HCT116 (cell line): ENCODE data around the gene MSH3. TPM values are rescaled to one million over a fixed set of nuclear protein-coding genes. Genes with fewer than 3 reads are reported as not detected.

Experiments
- ATAC-seq: fragments of 200-7000 bp; cut with Tn5 transposase; 2 replicates; pipeline ENCODE4 v1.9.1; 2020; ENCODE audit warnings: mild to moderate bottlenecking, moderate library complexity
- BruUV-seq: library from RNA; stranded (reverse); fragments of 400-500 nt; replicated peaks from 2 replicates; lab custom pipeline; 2021; lab: Mats Ljungman, UMichigan
- CTCF ChIA-PET: fragments of 300-600 bp; sonication (Branson Sonifier 250); formaldehyde crosslinking; loops from one replicate; lab custom pipeline; 2021; ENCODE audit warnings: antibody characterized with exemption; lab: Charles Lee
- POLR2A ChIA-PET: fragments of 300-600, 350-600 bp; sonication (Branson Sonifier 250); formaldehyde crosslinking; loops from one replicate; lab custom pipeline; 2021; ENCODE audit warnings: antibody characterized with exemption; lab: Charles Lee
- RAD21 ChIA-PET, 2 experiments: fragments of 300-600 bp; sonication (Branson Sonifier 250); formaldehyde crosslinking; loops; one replicate each; lab custom pipeline; 2023; ENCODE audit warnings: low total read pairs in 2 of 2; ENCODE audit not compliant: uncharacterized antibody in 2 of 2, unreplicated experiment in 2 of 2, low non-redundant PET in 1 of 2; lab: Charles Lee
- DNase-seq: peaks from one replicate; pipeline ENCODE4 v3.0.0-alpha.2; 2010; ENCODE audit warnings: low read depth, low spot score
- H2AFZ ChIP-seq: fragments of 200-600 bp; shearing (Covaris generic), sonication (generic); 2 replicates; pipeline ENCODE4 v1.6.1; 2017; ENCODE audit warnings: low read depth, mixed run types, mixed read lengths, antibody characterized with exemption, low read length; ENCODE audit not compliant: poor library complexity, severe bottlenecking
- H3K27ac ChIP-seq: 2 replicates; pipeline ENCODE4 v1.5.1; 2012; ENCODE audit warnings: low read depth, low read length
- H3K27me3 ChIP-seq: fragments of 200-600 bp; sonication (generic); 2 replicates; pipeline ENCODE4 v1.6.1; 2016; ENCODE audit warnings: mixed run types, low read length, mixed read lengths; ENCODE audit not compliant: insufficient read depth
- H3K36me3 ChIP-seq, 2 experiments: fragments of 200-500 bp in 1 of 2; fragments of 200-600 bp in 1 of 2; sonication (Bioruptor generic) in 1 of 2; sonication (generic) in 1 of 2; 2 replicates each; pipeline versions ENCODE4 v1.5.1 to v1.6.1; 2014 to 2016; ENCODE audit warnings: low read length in 2 of 2, inconsistent platforms in 1 of 2, mixed read lengths in 1 of 2, mixed run types in 1 of 2; ENCODE audit not compliant: insufficient read depth in 2 of 2, control insufficient read depth in 1 of 2
- H3K4me1 ChIP-seq, 2 experiments: fragments of 200-600 bp in 1 of 2; sonication (generic) in 1 of 2; 2 replicates each; pipeline versions ENCODE4 v1.5.1 to v1.6.1; 2012 to 2017; ENCODE audit warnings: low read length in 2 of 2, inconsistent platforms in 1 of 2, mild to moderate bottlenecking in 1 of 2, mixed read lengths in 1 of 2, mixed run types in 1 of 2, moderate library complexity in 1 of 2; ENCODE audit not compliant: insufficient read depth in 2 of 2, control insufficient read depth in 1 of 2
- H3K4me2 ChIP-seq: fragments of 200-600 bp; sonication (generic); 2 replicates; pipeline ENCODE4 v1.6.1; 2017; ENCODE audit warnings: mixed run types, low read length, mixed read lengths
- H3K4me3 ChIP-seq, 2 experiments: fragments of 200-600 bp in 1 of 2; sonication (generic) in 1 of 2; replicated peaks in 1 of 2; 2 replicates each; pipeline ENCODE4 v1.5.1; 2011 to 2016; ENCODE audit warnings: low read length in 2 of 2, control low read depth in 1 of 2, low read depth in 1 of 2, mild to moderate bottlenecking in 1 of 2, mixed read lengths in 1 of 2, mixed run types in 1 of 2
- H3K79me2 ChIP-seq: fragments of 200-600 bp; sonication (generic); 2 replicates; pipeline ENCODE4 v1.6.1; 2017; ENCODE audit warnings: mild to moderate bottlenecking, mixed run types, low read length, moderate library complexity, mixed read lengths; ENCODE audit not compliant: insufficient read depth
- H3K9ac ChIP-seq: fragments of 200-600 bp; sonication (generic); 2 replicates; pipeline ENCODE4 v1.6.1; 2016; ENCODE audit warnings: low read length, mixed read lengths
- H3K9me2 ChIP-seq: fragments of 200-600 bp; sonication (generic), shearing (Covaris generic); 2 replicates; pipeline ENCODE4 v1.6.1; 2017; ENCODE audit warnings: mixed run types, mild to moderate bottlenecking, moderate library complexity; ENCODE audit not compliant: insufficient read depth
- H3K9me3 ChIP-seq, 2 experiments: fragments of 200-500 bp in 1 of 2; fragments of 200-600 bp in 1 of 2; sonication (Bioruptor generic) in 1 of 2; sonication (generic) in 1 of 2; 2 replicates each; pipeline ENCODE4 v1.6.1; 2014 to 2017; ENCODE audit warnings: low read length in 2 of 2, mixed read lengths in 2 of 2, inconsistent platforms in 1 of 2, low read depth in 1 of 2, mild to moderate bottlenecking in 1 of 2, mixed run types in 1 of 2, moderate library complexity in 1 of 2; ENCODE audit not compliant: control insufficient read depth in 1 of 2, insufficient read depth in 1 of 2
- H4K20me1 ChIP-seq: fragments of 200-600 bp; sonication (generic), shearing (Covaris generic); 2 replicates; pipeline ENCODE4 v1.6.1; 2017; ENCODE audit warnings: mixed run types, mild to moderate bottlenecking, moderate library complexity; ENCODE audit not compliant: insufficient read depth
- ATF3 ChIP-seq: IDR thresholded peaks from 2 replicates; pipeline ENCODE4 v1.6.1; 2012
- CBX3 ChIP-seq: IDR thresholded peaks from 2 replicates; pipeline ENCODE4 v1.6.1; 2012; ENCODE audit warnings: low read depth
- CEBPB ChIP-seq: IDR thresholded peaks from 2 replicates; pipeline ENCODE4 v1.6.1; 2012; ENCODE audit warnings: low read depth
- EGR1 ChIP-seq: IDR thresholded peaks from 2 replicates; pipeline ENCODE4 v1.6.1; 2012; ENCODE audit warnings: low read depth
- ELF1 ChIP-seq: IDR thresholded peaks from 2 replicates; pipeline ENCODE4 v1.6.1; 2012; ENCODE audit warnings: low read depth, borderline replicate concordance
- EZH2 ChIP-seq: fragments of 200-600 bp; sonication (generic); IDR thresholded peaks from 2 replicates; pipeline ENCODE4 v1.6.1; 2017; ENCODE audit warnings: antibody characterized with exemption, mixed run types
- REST ChIP-seq: IDR thresholded peaks from 2 replicates; pipeline ENCODE4 v1.6.1; 2012; ENCODE audit warnings: low read depth
- intact Hi-C: fragments of 100-400 bp; cut with micrococcal nuclease; formaldehyde crosslinking; loops from 2 replicates; pipeline ENCODE4 v1.10.0; 2022
- total RNA-seq: library from RNA; stranded (reverse); gene quantifications from one replicate; pipeline ENCODE4 v1.2.1, GENCODE V29; 2021; ENCODE audit not compliant: unreplicated experiment

Gene MSH3
- total RNA-seq, 1 experiment from 2014 or later, result 4.9 TPM

- ATAC-seq (no peak), DNase-seq (no peak)
- no peak overlapping the region for H3K27ac ChIP-seq
- no peak overlapping the region for H3K9ac ChIP-seq
- POLR2A ChIA-PET, result no interaction called here
- RAD21 ChIA-PET, result no interaction called here
- H3K9me2 ChIP-seq, result no peaks in the 10 kb centered on the region
- no peaks in the 10 kb centered on the region for H3K36me3 ChIP-seq
- intact Hi-C loops, result no loop called here
- H3K9me3 ChIP-seq, result no peaks in the 10 kb centered on the region
- no TSS peak for BruUV-seq
- no peak for TF ChIP-seq CBX3
- TF ChIP-seq CEBPB, result no peak
- TF ChIP-seq EGR1, result no peak
- no peak for TF ChIP-seq ELF1
- TF ChIP-seq REST, result no peak
- TF ChIP-seq EZH2, result no peak
- no peak for TF ChIP-seq ATF3
- TF ChIP-seq, all 23 proteins: peak for 0
- H3K4me1 ChIP-seq, result no peaks in the 10 kb centered on the region; a peak in 1 of 4 replicates
- no peaks in the 10 kb centered on the region for H3K27me3 ChIP-seq
- H3K4me3 ChIP-seq, result no peak overlapping the region
- CTCF ChIA-PET, result no interaction called here
- no peaks in the 10 kb centered on the region for H3K79me2 ChIP-seq
- H3K4me2 ChIP-seq, result no peak overlapping the region
- H2AFZ ChIP-seq, result no peak overlapping the region
- H4K20me1 ChIP-seq, result no peaks in the 10 kb centered on the region
Measured at GRCh38 chr5:80740999-80741398, 86.5 kb downstream of the MSH3 start.
